Ishikawa (cell line): Measurements from ENCODE around the gene B4GALT6.

Experiments
- CEBPB ChIP-seq: IDR thresholded peaks from 2 replicates; pipeline ENCODE4 v1.6.1; 2012
- CREB1 ChIP-seq: IDR thresholded peaks from 2 replicates; pipeline ENCODE4 v1.6.1; 2012; ENCODE audit warnings: low read depth
- EGR1 ChIP-seq: IDR thresholded peaks from 2 replicates; pipeline ENCODE4 v1.6.1; 2012
- EP300 ChIP-seq: IDR thresholded peaks from 2 replicates; pipeline ENCODE4 v1.6.1; 2012; ENCODE audit warnings: borderline replicate concordance
- FOXM1 ChIP-seq: IDR thresholded peaks from 2 replicates; pipeline ENCODE4 v1.6.1; 2012; ENCODE audit warnings: low read depth, borderline replicate concordance
- MAX ChIP-seq: IDR thresholded peaks from 2 replicates; pipeline ENCODE4 v1.6.1; 2012
- NFIC ChIP-seq: IDR thresholded peaks from 2 replicates; pipeline ENCODE4 v1.6.1; 2012
- RAD21 ChIP-seq: IDR thresholded peaks from 2 replicates; pipeline ENCODE4 v1.6.1; 2012; ENCODE audit warnings: low read depth
- REST ChIP-seq: IDR thresholded peaks from 2 replicates; pipeline ENCODE4 v1.6.1; 2012; ENCODE audit warnings: low read depth, mild to moderate bottlenecking
- TAF1 ChIP-seq: IDR thresholded peaks from 2 replicates; pipeline ENCODE4 v1.6.1; 2012; ENCODE audit warnings: low read depth, mild to moderate bottlenecking
- TCF12 ChIP-seq: IDR thresholded peaks from 2 replicates; pipeline ENCODE4 v1.6.1; 2012; ENCODE audit warnings: low read depth
- YY1 ChIP-seq: IDR thresholded peaks from 2 replicates; pipeline ENCODE4 v1.6.1; 2012; ENCODE audit warnings: low read depth

- TF ChIP-seq TAF1 (no peak), REST (no peak), NFIC (no peak), CREB1 (no peak), EP300 (no peak), RAD21 (no peak), MAX (no peak), TCF12 (no peak), YY1 (no peak), FOXM1 (no peak), EGR1 (no peak), CEBPB (no peak)
These were observed 39.8 kb upstream of the B4GALT6 start for GRCh38 chr18:31723990-31724711.
